Airway epithelial cell (primary cell): ENCODE results near the gene GADD45A. TPM values are rescaled to one million over a fixed set of nuclear protein-coding genes. Genes with fewer than 3 reads are reported as not detected.

Experiments
- total RNA-seq: library from RNA; depleted of rRNA; stranded (reverse); fragments of >200 nt; gene quantifications from 2 replicates; pipeline ENCODE4 v1.2.3, GENCODE V29; 2015

GADD45A gene, protein sequence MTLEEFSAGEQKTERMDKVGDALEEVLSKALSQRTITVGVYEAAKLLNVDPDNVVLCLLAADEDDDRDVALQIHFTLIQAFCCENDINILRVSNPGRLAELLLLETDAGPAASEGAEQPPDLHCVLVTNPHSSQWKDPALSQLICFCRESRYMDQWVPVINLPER
- total RNA-seq, result 149 and 171 TPM in 2 replicates

DNA sequence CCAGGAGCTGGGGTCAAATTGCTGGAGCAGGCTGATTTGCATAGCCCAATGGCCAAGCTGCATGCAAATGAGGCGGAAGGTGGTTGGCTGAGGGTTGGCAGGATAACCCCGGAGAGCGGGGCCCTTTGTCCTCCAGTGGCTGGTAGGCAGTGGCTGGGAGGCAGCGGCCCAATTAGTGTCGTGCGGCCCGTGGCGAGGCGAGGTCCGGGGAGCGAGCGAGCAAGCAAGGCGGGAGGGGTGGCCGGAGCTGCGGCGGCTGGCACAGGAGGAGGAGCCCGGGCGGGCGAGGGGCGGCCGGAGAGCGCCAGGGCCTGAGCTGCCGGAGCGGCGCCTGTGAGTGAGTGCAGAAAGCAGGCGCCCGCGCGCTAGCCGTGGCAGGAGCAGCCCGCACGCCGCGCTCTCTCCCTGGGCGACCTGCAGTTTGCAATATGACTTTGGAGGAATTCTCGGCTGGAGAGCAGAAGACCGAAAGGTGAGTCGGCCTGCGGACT is at the start of gene GADD45A:
TSS of gene GADD45A (plus strand) at position 135 of the 491 bp plus-strand sequence. CDS start at position 429, 294 bp downstream.

Other genes starting within 250 kb of the GADD45A start
- 70.2 and 80.1 TPM in 2 replicates for gene GNG12, start 148.3 kb downstream of the GADD45A start, total RNA-seq